Limb (tissue), 2 donors: Measurements from ENCODE around the gene FNBP1L.

Experiments
- DNase-seq, 2 donors: peaks; one replicate each; pipeline ENCODE4 v3.0.0-alpha.2; 2016; ENCODE audit errors: extremely low spot score in 2 of 2

Gene FNBP1L

GRCh38 chr1:93569489-93569888, 121.6 kb downstream of the FNBP1L start:
- no peak for DNase-seq

GRCh38 chr1:93571623-93572310, 123.8 kb downstream of the FNBP1L start:
- DNase-seq, result no peak

- DNase-seq, result no peak
Observed at GRCh38 chr1:93573940-93574469, 126.1 kb downstream of the FNBP1L start.

GRCh38 chr1:93574511-93574910, 126.6 kb downstream of the FNBP1L start:
- no peak for DNase-seq

- no peak for DNase-seq
Observed at GRCh38 chr1:93574991-93575390, 127.1 kb downstream of the FNBP1L start.

GRCh38 chr1:93575621-93576284, 127.8 kb downstream of the FNBP1L start:
- peak; percentile 61 to 67 for DNase-seq

- peak; percentile 78 to 88 for DNase-seq
Observed at GRCh38 chr1:93576346-93576745, 128.4 kb downstream of the FNBP1L start.

GRCh38 chr1:93576746-93577145, 128.8 kb downstream of the FNBP1L start:
- DNase-seq, result no peak

GRCh38 chr1:93577536-93578432, 129.9 kb downstream of the FNBP1L start:
- no peak for DNase-seq

- DNase-seq, result no peak
Observed at GRCh38 chr1:93578433-93578830, 130.5 kb downstream of the FNBP1L start.

GRCh38 chr1:93578911-93579825, 131.2 kb downstream of the FNBP1L start:
- DNase-seq, result no peak

GRCh38 chr1:93579891-93580290, 132.0 kb downstream of the FNBP1L start:
- DNase-seq, result no peak

- no peak for DNase-seq
Observed at GRCh38 chr1:93581917-93582850, 134.3 kb downstream of the FNBP1L start.

GRCh38 chr1:93584261-93585003, 136.5 kb downstream of the FNBP1L start:
- no peak for DNase-seq

- DNase-seq, result no peak
Observed at GRCh38 chr1:93585059-93585966, 137.4 kb downstream of the FNBP1L start.

GRCh38 chr1:93587354-93587753, 139.4 kb downstream of the FNBP1L start:
- no peak for DNase-seq

- no peak for DNase-seq
Observed at GRCh38 chr1:93588206-93588605, 140.3 kb downstream of the FNBP1L start.

- DNase-seq, result no peak
Observed at GRCh38 chr1:93588955-93589354, 141.0 kb downstream of the FNBP1L start.
